ENCODE results near the gene ALOX15.

- no peak for TF ChIP-seq TAF1 (IDR thresholded peaks at IDR 0.05; ENCODE audit: borderline replicate concordance, low read depth, low read length)
- no peak for TF ChIP-seq POLR2A (IDR thresholded peaks at IDR 0.05; ENCODE audit: low read depth, low read length)
These were observed 16.3 kb downstream of the ALOX15 start for GRCh38 chr17:4625181-4625617.
